K562 (cell line): ENCODE results near the gene RAB7A. TPM values are rescaled to one million over a fixed set of nuclear protein-coding genes. Genes with fewer than 3 reads are reported as not detected.

Source experiments
- BRF2 ChIP-seq: IDR thresholded peaks from 3 replicates; pipeline ENCODE4 v1.6.1; 2011; ENCODE audit warnings: borderline replicate concordance, mild to moderate bottlenecking; ENCODE audit not compliant: insufficient read length, insufficient read depth
- DIDO1 ChIP-seq: fragments of 450-650 bp; IDR thresholded peaks from 2 replicates; pipeline ENCODE4 v1.6.1; 2016; ENCODE audit warnings: low read depth, missing biosample characterization, missing genetic modification characterization
- ELF2 ChIP-seq: fragments of 250-450 bp; sonication (Bioruptor Pico); IDR thresholded peaks from 2 replicates; pipeline ENCODE4 v1.5.0; 2021; ENCODE audit warnings: mild to moderate bottlenecking
- GATA2 ChIP-seq: sonication (generic); formaldehyde crosslinking; IDR thresholded peaks from 2 replicates; pipeline ENCODE4 v1.4.0; 2020; ENCODE audit warnings: mild to moderate bottlenecking, missing genetic modification reagents
- HNRNPL ChIP-seq: fragments of 200-400 bp; formaldehyde crosslinking; IDR thresholded peaks from 2 replicates; pipeline ENCODE4 v1.6.1; 2017; ENCODE audit warnings: low read depth, mild to moderate bottlenecking, low read length
- KDM1A ChIP-seq, 2 experiments: fragments of 450-650 bp; IDR thresholded peaks; 2 replicates each; pipeline ENCODE4 v1.6.1; 2016; ENCODE audit warnings: mild to moderate bottlenecking in 2 of 2
- MAX ChIP-seq: sonication (generic); formaldehyde crosslinking; IDR thresholded peaks from 2 replicates; pipeline ENCODE4 v1.9.0; 2022; ENCODE audit warnings: mild to moderate bottlenecking, missing genetic modification reagents
- MLLT1 ChIP-seq, 2 experiments: fragments of 450-650 bp; IDR thresholded peaks; 2 replicates each; pipeline ENCODE4 v1.6.1; 2016
- PKNOX1 ChIP-seq: fragments of 450-650 bp; IDR thresholded peaks from 2 replicates; pipeline ENCODE4 v1.6.1; 2016
- POLR2AphosphoS5 ChIP-seq: IDR thresholded peaks from 2 replicates; pipeline ENCODE4 v1.6.1; 2011; ENCODE audit warnings: mild to moderate bottlenecking, low read depth, low read length, moderate library complexity; ENCODE audit not compliant: control insufficient read depth, insufficient read depth
- POLR2B ChIP-seq: fragments of 450-650 bp; IDR thresholded peaks from 2 replicates; pipeline ENCODE4 v1.6.1; 2018; ENCODE audit warnings: low read depth; ENCODE audit not compliant: partially characterized antibody
- RAD51 ChIP-seq: fragments of 450-650 bp; IDR thresholded peaks from 2 replicates; pipeline ENCODE4 v1.7.1; 2016; ENCODE audit warnings: low read depth, mild to moderate bottlenecking, borderline replicate concordance
- SIN3B ChIP-seq: fragments of 450-650 bp; IDR thresholded peaks from 2 replicates; pipeline ENCODE4 v1.6.1; 2017; ENCODE audit warnings: low read depth, mild to moderate bottlenecking, moderate library complexity
- ZC3H8 ChIP-seq: fragments of 450-650 bp; IDR thresholded peaks from 2 replicates; pipeline ENCODE4 v1.6.1; 2017
- polyA plus RNA-seq, 8 experiments: library from polyadenylated mRNA; depleted of rRNA in 4 of 8; stranded (reverse) in 5 of 8; unstranded in 3 of 8; fragments of >200 nt; fragmentation: Nextera tagmentation in 2 of 8; fragmentation: Illumina TruSeq in 1 of 8; extraction: Ambion mirVana in 2 of 8; extraction: Trizol in 1 of 8; gene quantifications; 2 replicates each; pipeline versions ENCODE4 v1.2.1 to v1.2.3, GENCODE V29; 2011 to 2014; ENCODE audit warnings: inconsistent platforms in 1 of 8, missing spikeins in 1 of 8
- total RNA-seq, 7 experiments: library from RNA; depleted of rRNA in 6 of 7; stranded (reverse); fragments of >200 nt in 6 of 7; fragmentation: Illumina TruSeq in 2 of 7; extraction: Trizol in 2 of 7; gene quantifications; 2 replicates each; pipeline versions ENCODE4 v1.2.1 to v1.2.3, GENCODE V29; 2011 to 2021; ENCODE audit warnings: low replicate concordance in 1 of 7
- TF ChIP-seq, protein P1 (sequence below): sonication (generic); formaldehyde crosslinking; IDR thresholded peaks from 2 replicates; pipeline ENCODE4 v1.8.1; 2023; ENCODE audit warnings: mild to moderate bottlenecking, missing genetic modification reagents
- TF ChIP-seq, protein P2 (sequence below): fragments of 450-650 bp; IDR thresholded peaks from 2 replicates; pipeline ENCODE4 v1.6.1; 2014; ENCODE audit warnings: low read depth, mild to moderate bottlenecking, moderate library complexity, borderline replicate concordance
- TF ChIP-seq, protein P3 (sequence below): fragments of 450-650 bp; formaldehyde crosslinking; IDR thresholded peaks from 2 replicates; pipeline ENCODE4 v1.4.0; 2020; ENCODE audit warnings: mild to moderate bottlenecking, moderate library complexity

The RAB7A gene
- total and polyA plus RNA-seq, 9 of the 15 experiments (the other 6 are each of a cell fraction or from before 2014, with no cell fraction given) = 30.9 to 204 (median 72.8) TPM

DNA sequence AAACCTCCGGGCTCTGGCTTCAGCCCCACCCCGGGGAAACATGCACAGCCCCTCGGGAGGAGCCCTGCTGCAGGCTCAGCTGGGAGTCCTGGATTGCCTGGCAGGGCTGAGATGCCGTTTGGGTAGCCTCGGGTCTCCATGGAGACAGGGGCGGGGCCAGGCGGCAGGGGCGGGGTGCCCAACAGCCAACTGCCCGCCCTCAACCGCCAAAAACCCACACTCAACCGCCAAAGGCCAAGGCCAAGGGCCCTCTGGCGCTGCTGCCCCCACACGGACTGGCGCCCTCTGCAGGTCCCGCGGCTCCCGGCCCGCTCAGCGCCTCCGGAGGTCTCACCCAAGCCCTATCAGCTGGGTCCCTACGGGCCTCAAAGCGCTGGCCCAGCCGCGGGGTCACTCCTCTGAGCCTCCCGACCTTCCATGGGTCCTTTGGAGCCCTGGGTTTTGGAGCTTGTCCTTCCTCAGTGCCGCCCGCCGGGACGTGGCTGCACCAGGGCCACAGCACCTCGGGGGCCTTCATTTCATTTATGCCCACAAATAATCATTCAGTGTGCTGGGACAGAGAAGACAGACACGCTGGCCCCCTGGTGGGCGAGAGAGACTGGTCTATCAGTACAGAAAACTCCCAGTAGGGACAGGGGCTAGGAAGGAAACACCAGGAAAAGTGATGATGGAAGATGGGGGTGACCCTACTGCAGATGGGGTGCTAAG lies 119.9 kb downstream of the RAB7A start (continued):
- TF ChIP-seq POLR2AphosphoS5 = no peak
- no peak for TF ChIP-seq KDM1A (IDR thresholded peaks at IDR 0.05)
- TF ChIP-seq BRF2 = no peak
- TF ChIP-seq POLR2B = no peak
- TF ChIP-seq MLLT1 (IDR thresholded peaks at IDR 0.05) = no peak
- TF ChIP-seq PKNOX1 = no peak
- no peak for TF ChIP-seq DIDO1 (tag)
- TF ChIP-seq ELF2 (CRISPR knock-in tag) = no peak
- TF ChIP-seq SIN3B = no peak
- TF ChIP-seq, protein P1, sequence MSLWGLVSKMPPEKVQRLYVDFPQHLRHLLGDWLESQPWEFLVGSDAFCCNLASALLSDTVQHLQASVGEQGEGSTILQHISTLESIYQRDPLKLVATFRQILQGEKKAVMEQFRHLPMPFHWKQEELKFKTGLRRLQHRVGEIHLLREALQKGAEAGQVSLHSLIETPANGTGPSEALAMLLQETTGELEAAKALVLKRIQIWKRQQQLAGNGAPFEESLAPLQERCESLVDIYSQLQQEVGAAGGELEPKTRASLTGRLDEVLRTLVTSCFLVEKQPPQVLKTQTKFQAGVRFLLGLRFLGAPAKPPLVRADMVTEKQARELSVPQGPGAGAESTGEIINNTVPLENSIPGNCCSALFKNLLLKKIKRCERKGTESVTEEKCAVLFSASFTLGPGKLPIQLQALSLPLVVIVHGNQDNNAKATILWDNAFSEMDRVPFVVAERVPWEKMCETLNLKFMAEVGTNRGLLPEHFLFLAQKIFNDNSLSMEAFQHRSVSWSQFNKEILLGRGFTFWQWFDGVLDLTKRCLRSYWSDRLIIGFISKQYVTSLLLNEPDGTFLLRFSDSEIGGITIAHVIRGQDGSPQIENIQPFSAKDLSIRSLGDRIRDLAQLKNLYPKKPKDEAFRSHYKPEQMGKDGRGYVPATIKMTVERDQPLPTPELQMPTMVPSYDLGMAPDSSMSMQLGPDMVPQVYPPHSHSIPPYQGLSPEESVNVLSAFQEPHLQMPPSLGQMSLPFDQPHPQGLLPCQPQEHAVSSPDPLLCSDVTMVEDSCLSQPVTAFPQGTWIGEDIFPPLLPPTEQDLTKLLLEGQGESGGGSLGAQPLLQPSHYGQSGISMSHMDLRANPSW (CRISPR knock-in tag) = no peak
- TF ChIP-seq, protein P2, sequence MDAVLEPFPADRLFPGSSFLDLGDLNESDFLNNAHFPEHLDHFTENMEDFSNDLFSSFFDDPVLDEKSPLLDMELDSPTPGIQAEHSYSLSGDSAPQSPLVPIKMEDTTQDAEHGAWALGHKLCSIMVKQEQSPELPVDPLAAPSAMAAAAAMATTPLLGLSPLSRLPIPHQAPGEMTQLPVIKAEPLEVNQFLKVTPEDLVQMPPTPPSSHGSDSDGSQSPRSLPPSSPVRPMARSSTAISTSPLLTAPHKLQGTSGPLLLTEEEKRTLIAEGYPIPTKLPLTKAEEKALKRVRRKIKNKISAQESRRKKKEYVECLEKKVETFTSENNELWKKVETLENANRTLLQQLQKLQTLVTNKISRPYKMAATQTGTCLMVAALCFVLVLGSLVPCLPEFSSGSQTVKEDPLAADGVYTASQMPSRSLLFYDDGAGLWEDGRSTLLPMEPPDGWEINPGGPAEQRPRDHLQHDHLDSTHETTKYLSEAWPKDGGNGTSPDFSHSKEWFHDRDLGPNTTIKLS = peak; percentile 37; the same call in 1 of the 2 replicates
- TF ChIP-seq ZC3H8 = no peak
- peak; percentile 75 for TF ChIP-seq MAX (CRISPR knock-in tag)
- peak; percentile 77; the same call in 1 of the 2 replicates for TF ChIP-seq HNRNPL
- TF ChIP-seq RAD51 = peak; percentile 17; the same call in 1 of the 2 replicates
- no peak for TF ChIP-seq GATA2
- TF ChIP-seq, protein P3, sequence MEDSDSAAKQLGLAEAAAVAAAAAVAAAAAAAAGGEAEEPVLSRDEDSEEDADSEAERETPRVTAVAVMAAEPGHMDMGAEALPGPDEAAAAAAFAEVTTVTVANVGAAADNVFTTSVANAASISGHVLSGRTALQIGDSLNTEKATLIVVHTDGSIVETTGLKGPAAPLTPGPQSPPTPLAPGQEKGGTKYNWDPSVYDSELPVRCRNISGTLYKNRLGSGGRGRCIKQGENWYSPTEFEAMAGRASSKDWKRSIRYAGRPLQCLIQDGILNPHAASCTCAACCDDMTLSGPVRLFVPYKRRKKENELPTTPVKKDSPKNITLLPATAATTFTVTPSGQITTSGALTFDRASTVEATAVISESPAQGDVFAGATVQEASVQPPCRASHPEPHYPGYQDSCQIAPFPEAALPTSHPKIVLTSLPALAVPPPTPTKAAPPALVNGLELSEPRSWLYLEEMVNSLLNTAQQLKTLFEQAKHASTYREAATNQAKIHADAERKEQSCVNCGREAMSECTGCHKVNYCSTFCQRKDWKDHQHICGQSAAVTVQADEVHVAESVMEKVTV (CRISPR knock-in tag) = no peak
